ACHN (cell line): Measurements from ENCODE around the gene NCOR2.

Experiments
- DNase-seq: peaks from one replicate; pipeline ENCODE4 v3.0.0-alpha.2; 2015
- in situ Hi-C: cut with HindIII; loops from 2 replicates; pipeline ENCODE4 v1.10.0; 2017; ENCODE audit warnings: low sequenced_read_pairs, low pct_ligation_motif_present, low pct_unique_long_range_greater_than_20kb

The NCOR2 gene

DNA sequence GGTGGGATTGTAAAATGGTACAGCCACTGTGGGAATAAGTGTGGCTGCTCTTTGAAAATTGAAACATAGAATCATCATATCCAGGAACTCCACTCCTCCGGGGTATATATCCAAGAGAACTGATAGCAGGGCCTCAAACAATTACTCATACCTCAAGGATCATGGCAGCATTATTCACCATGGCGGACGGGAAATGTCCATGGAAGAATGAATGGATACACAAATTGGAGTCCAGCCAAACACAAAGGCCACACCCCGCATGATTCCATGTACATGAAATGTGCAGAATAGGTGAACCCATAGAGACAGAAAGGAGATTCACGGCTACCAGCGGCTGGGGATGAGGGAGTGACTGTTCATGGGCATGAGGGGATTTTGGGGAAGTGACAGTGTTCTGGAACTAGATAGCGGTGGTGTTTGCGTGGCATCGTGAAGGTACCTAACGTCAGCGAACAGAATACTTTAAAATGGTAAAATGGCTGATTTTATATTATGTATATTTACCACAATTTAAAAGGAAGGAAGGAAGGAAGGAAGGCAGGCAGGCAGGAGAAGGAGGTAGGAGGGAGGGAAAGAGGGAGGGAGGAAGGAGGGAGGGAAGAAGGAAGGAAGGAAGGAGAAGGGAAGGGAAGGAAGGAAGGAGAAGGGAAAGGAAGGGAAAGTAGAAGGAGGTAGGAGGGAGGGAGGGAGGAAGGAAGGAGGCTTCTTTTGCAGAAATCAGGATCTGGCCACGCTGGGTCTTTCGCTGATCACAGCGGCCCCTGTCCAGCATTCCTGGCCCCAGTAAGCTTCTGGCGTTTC lies 14.1 kb upstream of the NCOR2 start:
- no peak for DNase-seq
- in situ Hi-C loops: no loop called here

DNA sequence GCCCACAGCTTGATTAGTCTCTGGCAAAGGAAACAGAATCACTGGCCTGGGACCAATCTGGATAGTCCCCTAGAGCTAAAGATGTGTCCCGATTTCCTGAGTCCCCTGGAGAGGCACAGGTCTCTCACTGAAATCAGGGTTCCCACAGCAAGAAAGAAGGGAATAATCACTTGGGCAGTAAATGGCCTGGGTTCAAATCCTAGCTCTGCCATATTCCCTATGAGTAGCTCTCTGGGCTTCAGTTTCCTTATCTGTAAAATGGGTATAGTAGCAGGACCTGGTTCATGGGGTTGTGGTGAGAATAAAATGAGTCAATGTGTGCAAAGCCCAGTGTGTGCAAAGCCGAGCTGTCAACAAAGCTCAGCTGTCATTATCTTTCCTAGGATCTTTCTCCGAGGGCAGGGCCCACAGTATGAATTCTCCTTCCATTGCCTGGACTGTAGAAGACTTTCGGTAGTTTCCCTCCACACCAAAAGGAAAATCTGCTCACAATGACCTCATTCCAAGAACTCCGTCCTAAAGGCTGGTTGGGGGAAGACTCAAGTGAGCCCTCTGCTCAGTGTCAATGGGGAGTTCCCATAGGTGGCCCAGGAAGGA lies 12.6 kb upstream of the NCOR2 start:
- in situ Hi-C loops: no loop called here
- DNase-seq: no peak

DNA sequence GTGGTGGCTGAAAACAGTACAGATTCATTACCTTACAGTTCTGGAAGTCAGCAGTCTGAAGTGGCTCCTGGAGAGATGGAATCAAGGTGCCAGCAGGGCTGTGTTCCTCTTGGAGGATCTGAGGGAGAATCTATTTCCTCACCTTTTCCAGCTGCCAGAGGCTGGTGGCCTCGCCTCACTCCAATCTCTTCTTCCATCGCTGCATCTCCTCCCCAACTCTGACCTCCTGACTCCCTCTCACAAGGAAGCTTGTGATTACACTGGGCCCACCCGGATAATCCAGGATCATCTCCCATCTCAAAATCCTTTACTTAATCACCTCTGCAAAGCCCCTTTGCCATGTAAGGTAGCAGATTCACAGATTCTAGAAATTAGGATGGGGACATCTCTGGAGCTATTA lies 11.4 kb upstream of the NCOR2 start:
- in situ Hi-C loops: no loop called here
- DNase-seq: no peak

- in situ Hi-C loops: no loop called here
- DNase-seq: no peak
These were observed 11.0 kb upstream of the NCOR2 start for GRCh38 chr12:124578445-124578844.

GRCh38 chr12:124577986-124578385 lies 10.6 kb upstream of the NCOR2 start:
- in situ Hi-C loops: no loop called here
- DNase-seq: no peak

- in situ Hi-C loops: no loop called here
- no peak for DNase-seq
These were observed 10.0 kb upstream of the NCOR2 start for GRCh38 chr12:124577374-124577773.

DNA sequence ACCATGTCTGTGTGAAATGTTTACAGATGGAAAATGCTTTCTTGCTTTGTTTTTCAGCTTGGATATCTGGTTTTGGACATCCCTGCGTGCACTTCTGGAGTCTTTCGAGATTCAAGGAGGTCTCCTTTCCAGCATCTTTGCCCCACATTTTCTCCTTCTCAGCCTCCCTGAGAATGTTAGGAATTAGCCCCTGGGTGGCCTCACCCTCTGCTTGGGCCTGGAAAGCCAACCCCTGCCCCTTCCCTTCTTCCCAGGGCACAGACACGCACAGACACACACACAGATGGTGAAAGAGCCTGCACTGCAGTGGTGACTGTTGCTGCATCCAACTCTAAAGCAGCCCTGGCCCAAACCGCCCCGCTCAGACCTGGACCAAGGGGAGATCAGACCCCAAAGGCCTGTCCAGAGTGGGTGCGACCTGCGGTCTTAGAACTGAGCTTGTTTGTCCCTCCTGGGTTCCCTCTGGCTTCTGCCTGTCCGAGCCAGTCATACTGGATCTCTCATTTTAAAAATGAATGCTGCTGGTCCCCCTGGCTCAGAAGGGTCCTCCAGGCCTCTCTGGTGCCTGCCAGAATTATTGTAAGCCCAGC lies 8.7 kb upstream of the NCOR2 start:
- no peak for DNase-seq
- in situ Hi-C loops: no loop called here

GRCh38 chr12:124573839-124574786 lies 6.7 kb upstream of the NCOR2 start:
- in situ Hi-C loops: no loop called here
- no peak for DNase-seq

GRCh38 chr12:124571556-124571955 lies 4.1 kb upstream of the NCOR2 start:
- DNase-seq: no peak
- in situ Hi-C loops: no loop called here

- in situ Hi-C loops: no loop called here
- no peak for DNase-seq
These were observed 3.4 kb upstream of the NCOR2 start for GRCh38 chr12:124570810-124571209.

DNA sequence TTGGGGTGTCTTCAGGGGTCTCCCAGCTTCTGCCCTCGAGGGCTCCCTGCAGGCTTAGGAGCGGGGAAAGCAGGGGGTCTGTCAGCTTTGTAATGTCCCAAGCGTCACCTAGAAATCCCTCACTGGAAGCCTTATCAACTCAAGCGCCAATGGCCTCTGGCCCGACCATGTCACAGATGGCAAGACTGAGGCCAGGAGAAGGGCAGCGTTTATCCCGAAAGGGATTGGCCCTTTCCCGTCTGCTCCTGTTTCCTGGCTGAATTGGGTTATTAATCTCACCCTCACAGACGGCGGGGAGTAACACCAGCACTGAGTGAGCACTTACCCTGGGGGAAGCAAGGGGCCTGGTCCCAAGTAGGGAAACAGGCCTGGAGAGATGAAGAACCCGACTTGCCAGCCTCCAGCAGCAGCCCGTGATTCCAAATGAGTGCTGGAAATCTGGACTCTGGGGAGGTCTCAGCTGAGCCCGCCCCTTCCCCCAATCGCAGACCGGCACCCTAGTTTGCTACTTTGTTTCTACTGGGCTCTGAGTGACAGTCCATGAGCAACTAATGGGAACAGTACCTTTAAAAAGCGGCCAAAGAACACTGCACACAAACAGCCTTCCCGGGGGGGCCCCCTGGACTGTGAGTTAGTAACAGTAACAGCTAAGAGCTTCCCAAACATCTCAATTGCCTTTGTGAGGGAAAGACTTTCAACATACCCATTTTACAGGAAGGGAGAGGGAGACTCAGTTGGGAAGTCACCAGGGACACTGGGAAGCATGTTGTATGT lies 2.1 kb upstream of the NCOR2 start:
- no peak for DNase-seq
- in situ Hi-C loops: no loop called here

DNA sequence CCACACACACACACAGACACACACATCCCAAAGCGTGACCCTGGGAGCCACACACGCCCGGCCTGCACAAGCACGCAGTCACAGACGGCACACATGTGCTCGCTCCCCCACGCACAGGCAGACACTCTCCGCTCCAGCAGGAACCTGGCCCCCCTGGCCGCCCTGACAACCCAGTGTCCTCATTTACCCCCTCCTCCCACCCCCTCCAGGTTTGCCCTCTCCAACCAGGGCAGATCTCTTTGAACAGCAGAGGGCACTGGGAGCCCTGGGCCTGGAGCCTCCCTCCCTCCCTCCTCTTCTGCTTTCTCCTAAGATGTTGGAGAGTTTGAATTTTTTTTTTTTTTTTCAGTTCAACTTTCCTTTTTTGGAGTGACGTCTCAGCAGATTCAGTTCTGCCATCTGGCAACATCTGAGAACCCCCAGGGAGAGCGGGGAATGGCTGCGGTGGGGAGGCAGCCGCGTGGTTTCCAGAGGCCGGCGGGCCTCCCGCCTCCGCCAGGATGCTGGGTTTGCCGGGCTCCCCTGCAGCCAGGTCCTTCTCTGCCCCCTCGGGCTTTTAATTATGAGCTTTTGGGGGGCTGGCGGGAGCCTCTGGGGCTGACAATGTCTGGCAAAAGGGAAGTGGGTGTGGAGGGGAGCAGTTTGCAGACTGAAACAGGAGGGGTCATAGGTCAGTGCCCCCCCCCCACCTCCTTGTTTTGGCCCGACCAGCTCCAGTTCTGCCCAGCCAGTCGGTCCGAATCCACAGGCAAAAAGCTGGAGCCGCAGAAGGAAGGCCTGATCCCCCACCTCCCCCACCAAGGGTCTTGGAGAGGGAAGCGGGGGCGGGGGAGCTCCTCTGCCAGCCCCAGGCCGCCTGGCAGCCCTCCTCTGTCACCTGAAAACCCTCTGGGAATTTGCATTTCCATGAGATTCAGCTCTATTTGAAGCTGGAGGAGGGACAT lies 1.3 kb upstream of the NCOR2 start:
- in situ Hi-C loops: no loop called here
- peak; percentile 66 for DNase-seq

DNA sequence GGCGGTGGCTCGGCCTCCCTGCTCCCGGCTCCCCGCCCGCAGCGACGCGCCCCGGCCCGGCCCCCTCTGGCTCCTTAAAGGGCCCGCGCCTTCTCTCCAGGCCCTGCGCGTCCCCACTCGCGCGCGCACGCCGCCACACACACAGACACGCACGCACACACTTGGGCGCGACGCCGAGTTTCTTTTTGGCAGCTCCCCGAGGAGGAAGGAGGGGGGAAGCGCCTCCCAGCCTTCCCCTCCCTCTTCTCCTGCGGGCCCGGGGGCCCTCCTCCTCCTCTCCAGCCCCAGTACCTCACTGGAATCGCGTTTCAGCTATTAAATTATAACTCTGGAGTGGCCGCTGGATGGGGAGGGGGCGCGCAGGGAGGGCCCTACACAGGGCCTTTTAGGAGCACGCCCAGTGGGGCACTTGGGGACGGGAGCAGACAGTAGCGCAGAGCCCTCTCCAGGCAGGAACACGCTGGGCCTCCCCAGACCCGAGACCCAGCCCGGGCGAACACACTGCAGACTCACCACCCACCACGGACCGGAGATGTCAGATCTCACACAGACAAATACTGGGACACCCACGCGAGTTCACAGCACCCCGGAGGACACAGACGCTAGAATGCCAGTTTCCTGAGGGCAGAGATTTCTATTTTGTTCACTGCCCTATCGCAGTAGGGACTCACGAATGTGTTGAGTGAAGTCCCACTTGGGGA lies 411 bp upstream of the NCOR2 start:
- in situ Hi-C loops: no loop called here
- DNase-seq: peak; percentile 78

DNA sequence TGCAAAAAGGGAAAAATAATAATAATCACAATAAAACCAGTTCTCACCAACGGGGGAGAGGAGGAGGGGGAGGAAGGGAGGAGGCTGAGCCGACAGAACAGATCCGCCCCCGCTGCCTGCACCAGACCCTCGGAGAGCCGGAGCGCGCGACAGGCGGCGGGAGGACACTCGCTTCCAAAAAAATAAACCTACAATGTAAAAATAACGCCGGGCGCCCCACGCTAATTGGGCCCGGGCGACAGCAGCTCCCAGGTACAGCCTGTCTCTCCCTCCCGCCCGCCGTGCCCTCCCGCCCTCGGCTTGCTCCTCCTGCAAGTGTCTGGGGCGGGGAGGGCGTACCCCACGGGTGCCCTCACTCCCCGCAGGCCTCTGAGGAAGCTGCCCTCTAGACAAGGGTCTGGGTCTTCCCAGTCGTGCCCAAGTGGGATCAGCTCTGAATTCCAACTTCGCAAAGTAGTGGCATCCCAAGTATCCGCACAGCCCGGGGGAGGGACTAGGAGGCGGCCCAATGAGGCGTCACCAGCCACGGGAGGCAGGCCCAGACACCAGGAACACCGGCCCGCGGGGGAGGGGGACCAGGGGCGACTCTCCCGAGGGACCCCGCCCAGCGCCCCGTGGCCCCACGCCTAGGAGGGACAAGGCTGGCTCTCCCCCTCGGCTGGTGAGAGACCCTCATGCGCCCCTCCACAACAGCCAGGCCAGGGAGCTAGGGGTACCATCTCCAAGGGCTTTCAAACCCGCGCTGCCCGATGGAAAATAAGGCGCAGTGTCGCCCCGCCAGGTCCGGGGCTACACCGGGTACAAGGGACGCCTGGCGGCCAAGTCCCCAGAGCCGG lies 1.0 kb downstream of the NCOR2 start:
- in situ Hi-C loops: no loop called here
- DNase-seq: peak; percentile 88

DNA sequence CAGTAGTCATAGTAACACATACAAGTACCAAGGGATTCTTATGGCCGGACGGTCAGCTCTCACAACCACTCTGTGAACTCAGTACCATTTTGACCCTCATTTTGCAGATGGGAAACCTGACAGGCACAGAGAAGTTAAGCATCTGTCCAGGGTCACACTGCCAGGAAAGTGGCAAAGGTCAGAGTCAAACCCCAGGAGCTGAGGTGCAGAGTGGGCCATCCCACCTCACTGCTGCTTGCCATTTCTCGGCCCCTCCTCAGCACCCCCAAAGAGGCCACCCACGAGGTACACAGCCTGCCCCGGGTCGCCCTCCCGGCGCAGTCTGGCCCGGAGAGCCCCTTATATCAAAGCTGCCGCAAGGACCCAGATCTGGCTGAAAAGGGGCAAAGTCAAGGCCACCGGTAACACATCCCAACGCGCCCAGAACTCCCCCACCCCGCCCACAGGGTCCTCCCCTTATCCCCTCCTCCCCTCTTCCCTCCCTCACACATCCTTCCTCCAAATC lies 1.7 kb downstream of the NCOR2 start:
- in situ Hi-C loops: no loop called here

DNA sequence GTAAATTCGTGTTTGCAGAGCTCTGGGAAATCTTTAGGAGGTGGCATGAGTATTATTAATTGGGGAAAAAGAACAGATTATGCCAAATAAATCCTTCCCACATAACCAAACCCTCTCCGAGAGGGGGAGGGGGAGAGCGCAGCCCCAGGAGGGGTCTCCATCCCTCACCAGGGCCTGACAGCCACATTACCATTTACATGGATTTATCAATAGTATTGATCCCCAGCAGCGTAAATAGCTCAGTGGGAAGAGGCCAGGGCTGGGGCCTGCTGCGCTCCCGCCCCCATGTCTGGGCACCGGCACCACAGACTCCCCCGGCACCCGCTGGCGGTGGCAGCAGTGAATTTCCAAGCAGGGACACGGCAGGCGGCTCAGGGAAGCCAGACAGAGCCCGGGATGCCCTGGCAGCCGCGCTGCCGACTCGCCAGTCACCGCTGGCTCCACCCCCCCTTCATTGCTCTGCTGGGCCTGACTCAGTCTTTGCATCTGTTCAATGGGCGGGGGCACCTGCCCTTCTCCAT lies 2.4 kb downstream of the NCOR2 start:
- in situ Hi-C loops: no loop called here
- DNase-seq: no peak

More for the DNA sequence above, 1.7 kb downstream of the NCOR2 start:
- no peak for DNase-seq
